Measurements from ENCODE around the gene PRSS53. TPM values are rescaled to one million over a fixed set of nuclear protein-coding genes. Genes with fewer than 3 reads are reported as not detected.

PRSS53 gene
- polyA plus RNA-seq, 3 donors: 0.17 to 5.1 TPM; not detected in 1

GRCh38 chr16:31083556-31083955 is 5.2 kb downstream of the PRSS53 start:
- Mint-ChIP-seq H3K9me3 (no peaks in the 10 kb centered on the region), H3K4me3 (no peak overlapping the region), H3K36me3 (peaks cover 42 to 66% of the 10 kb centered on the region in 2 donors), H3K27me3 (ENCODE audit: low read depth in 3 of 3) (peaks cover 0 to 3% (median 3%) of the 10 kb centered on the region in 3 donors), H3K4me1 (peaks cover 22% of the 10 kb centered on the region), H3K27ac (peak overlapping the region in 1 of 7 donors; percentile 66)
- Histone ChIP-seq H4K20me1 (ENCODE audit: insufficient read depth, low read length) (peaks cover 65% of the 10 kb centered on the region), H3K9ac (ENCODE audit: insufficient read depth, low read length, poor library complexity, severe bottlenecking) (peak overlapping the region; percentile 8), H3K4me1 (ENCODE audit: control insufficient read depth in 1 of 2, insufficient read depth in 2 of 2, low read length in 2 of 2) (peaks cover 10 to 20% of the 10 kb centered on the region in 2 donors), H3K36me3 (replicated peaks in 1 of 2; ENCODE audit: control insufficient read depth in 1 of 2, insufficient read depth in 2 of 2, low read length in 2 of 2) (peaks cover 52 to 88% of the 10 kb centered on the region in 2 donors), H3K79me2 (ENCODE audit: insufficient read depth, low read length) (peaks cover 39% of the 10 kb centered on the region), H3K4me3 (replicated peaks in 1 of 3; ENCODE audit: low read depth in 2 of 3, low read length in 3 of 3) (no peak overlapping the region), H3K9me3 (replicated peaks in 1 of 2; ENCODE audit: control insufficient read depth in 1 of 2, insufficient read depth in 1 of 2, low read length in 2 of 2) (no peaks in the 10 kb centered on the region), H3K4me2 (replicated peaks; ENCODE audit: extremely low read depth, low read length, poor library complexity, severe bottlenecking) (no peak overlapping the region), H3K27ac (ENCODE audit: low read depth in 1 of 2, low read length in 2 of 2) (no peak overlapping the region), H2AFZ (ENCODE audit: insufficient read depth, low read depth, low read length, poor library complexity, severe bottlenecking) (no peak overlapping the region), H3K27me3 (ENCODE audit: control insufficient read depth in 2 of 2, insufficient read depth in 2 of 2, low read length in 2 of 2) (no peaks in the 10 kb centered on the region)
- intact Hi-C loops (cut with micrococcal nuclease): no loop called here
- WGBS (ENCODE audit: insufficient coverage): no CpG with 5 or more reads among the region's 5 CpGs
- no peak for TF ChIP-seq CTCF (IDR thresholded peaks at IDR 0.05)
- no peak for DNase-seq

GRCh38 chr16:31083081-31083480 is 5.7 kb downstream of the PRSS53 start:
- H3K4me3 ChIP-seq (replicated peaks in 1 of 3; ENCODE audit: low read depth in 2 of 3, low read length in 3 of 3): no peak overlapping the region
- no peaks in the 10 kb centered on the region for H3K9me3 Mint-ChIP-seq
- H3K27me3 Mint-ChIP-seq (ENCODE audit: low read depth in 3 of 3): peaks cover 0 to 3% (median 3%) of the 10 kb centered on the region in 3 donors
- peaks cover 10 to 23% of the 10 kb centered on the region in 2 donors for H3K4me1 ChIP-seq (ENCODE audit: control insufficient read depth in 1 of 2, insufficient read depth in 2 of 2, low read length in 2 of 2)
- H2AFZ ChIP-seq (ENCODE audit: insufficient read depth, low read depth, low read length, poor library complexity, severe bottlenecking): no peak overlapping the region
- H3K27ac Mint-ChIP-seq: peak overlapping the region in 5 of 7 donors; percentile 30 to 66 (median 50)
- H3K4me1 Mint-ChIP-seq: peaks cover 26% of the 10 kb centered on the region
- no peaks in the 10 kb centered on the region for H3K9me3 ChIP-seq (replicated peaks in 1 of 2; ENCODE audit: control insufficient read depth in 1 of 2, insufficient read depth in 1 of 2, low read length in 2 of 2)
- TF ChIP-seq CTCF (IDR thresholded peaks at IDR 0.05): no peak
- H3K36me3 Mint-ChIP-seq: peaks cover 47 to 66% of the 10 kb centered on the region in 2 donors
- H3K36me3 ChIP-seq (replicated peaks in 1 of 2; ENCODE audit: control insufficient read depth in 1 of 2, insufficient read depth in 2 of 2, low read length in 2 of 2): peaks cover 57 to 90% of the 10 kb centered on the region in 2 donors
- intact Hi-C loops (cut with micrococcal nuclease): no loop called here
- no peaks in the 10 kb centered on the region for H3K27me3 ChIP-seq (ENCODE audit: control insufficient read depth in 2 of 2, insufficient read depth in 2 of 2, low read length in 2 of 2)
- peaks cover 43% of the 10 kb centered on the region for H3K79me2 ChIP-seq (ENCODE audit: insufficient read depth, low read length)
- no peak overlapping the region for H3K4me2 ChIP-seq (replicated peaks; ENCODE audit: extremely low read depth, low read length, poor library complexity, severe bottlenecking)
- H4K20me1 ChIP-seq (ENCODE audit: insufficient read depth, low read length): peaks cover 70% of the 10 kb centered on the region
- DNase-seq: no peak
- H3K4me3 Mint-ChIP-seq: no peak overlapping the region
- WGBS (ENCODE audit: insufficient coverage): no CpG with 5 or more reads among the region's 9 CpGs
- no peak overlapping the region for H3K27ac ChIP-seq (ENCODE audit: low read depth in 1 of 2, low read length in 2 of 2)
- H3K9ac ChIP-seq (ENCODE audit: insufficient read depth, low read length, poor library complexity, severe bottlenecking): peak overlapping the region; percentile 8

All from CD14-positive monocyte (primary cell).